ENCODE data around the gene ZNF552. TPM values are rescaled to one million over a fixed set of nuclear protein-coding genes. Genes with fewer than 3 reads are reported as not detected.

ZNF552 gene
- total RNA-seq, 2 donors from 2014 or later, result 11.8 to 12.8 TPM

GRCh38 chr19:57779220-57779845, 35.4 kb downstream of the ZNF552 start:
- H3K36me3 Mint-ChIP-seq (ENCODE audit: low read depth), result peaks cover 10% of the 10 kb centered on the region

GRCh38 chr19:57778336-57778735, 36.4 kb downstream of the ZNF552 start:
- H3K9me3 ChIP-seq (ENCODE audit: control insufficient read depth, low read length, poor library complexity, severe bottlenecking), result peaks cover 56% of the 10 kb centered on the region
- H3K36me3 Mint-ChIP-seq (ENCODE audit: low read depth), result peaks cover 10% of the 10 kb centered on the region
- no peaks in the 10 kb centered on the region for H3K27me3 Mint-ChIP-seq
- no peak overlapping the region for H3K4me3 Mint-ChIP-seq
- H3K4me1 Mint-ChIP-seq, result peaks cover 4% of the 10 kb centered on the region
- H3K27ac Mint-ChIP-seq, result no peak overlapping the region
- DNase-seq (no peak), ATAC-seq (no peak)

More at GRCh38 chr19:57779220-57779845, 35.4 kb downstream of the ZNF552 start:
- Mint-ChIP-seq H3K4me1 (no peaks in the 10 kb centered on the region), H3K27ac (no peak overlapping the region), H3K4me3 (no peak overlapping the region), H3K27me3 (no peaks in the 10 kb centered on the region)
- no peak for ATAC-seq
- DNase-seq, result no peak
- peaks cover 51% of the 10 kb centered on the region for H3K9me3 ChIP-seq (ENCODE audit: control insufficient read depth, low read length, poor library complexity, severe bottlenecking)

- Mint-ChIP-seq H3K4me3 (no peak overlapping the region), H3K36me3 (ENCODE audit: low read depth) (peaks cover 12% of the 10 kb centered on the region), H3K4me1 (peaks cover 4% of the 10 kb centered on the region), H3K27ac (no peak overlapping the region), H3K27me3 (no peaks in the 10 kb centered on the region)
- peaks cover 58% of the 10 kb centered on the region for H3K9me3 ChIP-seq (ENCODE audit: control insufficient read depth, low read length, poor library complexity, severe bottlenecking)
- DNase-seq (no peak), ATAC-seq (no peak)
These were observed 37.9 kb downstream of the ZNF552 start for GRCh38 chr19:57776764-57777296.

- peaks cover 29% of the 10 kb centered on the region for H3K9me3 ChIP-seq (ENCODE audit: control insufficient read depth, low read length, poor library complexity, severe bottlenecking)
- Mint-ChIP-seq H3K4me3 (peak overlapping the region; percentile 1), H3K4me1 (peaks cover 15% of the 10 kb centered on the region), H3K27ac (no peak overlapping the region), H3K27me3 (no peaks in the 10 kb centered on the region), H3K36me3 (ENCODE audit: low read depth) (peaks cover 12% of the 10 kb centered on the region)
- DNase-seq, result no peak
- no peak for ATAC-seq
These were observed 41.2 kb downstream of the ZNF552 start for GRCh38 chr19:57773488-57773887.

- Mint-ChIP-seq H3K4me3 (peak overlapping the region; percentile 52), H3K27me3 (no peaks in the 10 kb centered on the region), H3K36me3 (ENCODE audit: low read depth) (peaks cover 10% of the 10 kb centered on the region), H3K4me1 (peaks cover 15% of the 10 kb centered on the region), H3K27ac (no peak overlapping the region)
- ATAC-seq, result no peak
- no peak for DNase-seq
- peaks cover 18% of the 10 kb centered on the region for H3K9me3 ChIP-seq (ENCODE audit: control insufficient read depth, low read length, poor library complexity, severe bottlenecking)
These were observed 43.3 kb downstream of the ZNF552 start for GRCh38 chr19:57771417-57771816.

GRCh38 chr19:57769345-57770131, 45.2 kb downstream of the ZNF552 start, which contains the start of gene ZNF586:
ZNF586 (plus strand) TSS chr19:57769676; CDS start chr19:57769843, 167 bp downstream.
- Mint-ChIP-seq H3K4me3 (peak within 1 kb of the TSS; percentile 90), H3K4me1 (peaks cover 15% of the 10 kb centered on the region)

GRCh38 chr19:57759096-57759495, 55.6 kb downstream of the ZNF552 start:
- Mint-ChIP-seq H3K36me3 (ENCODE audit: low read depth) (peaks cover 5% of the 10 kb centered on the region), H3K27me3 (no peaks in the 10 kb centered on the region), H3K4me3 (no peak overlapping the region), H3K27ac (no peak overlapping the region), H3K4me1 (no peaks in the 10 kb centered on the region)
- no peak for ATAC-seq
- peaks cover 23% of the 10 kb centered on the region for H3K9me3 ChIP-seq (ENCODE audit: control insufficient read depth, low read length, poor library complexity, severe bottlenecking)
- DNase-seq, result no peak

More at GRCh38 chr19:57769345-57770131, 45.2 kb downstream of the ZNF552 start, which contains the start of gene ZNF586:
- no peaks in the 10 kb centered on the region for H3K27me3 Mint-ChIP-seq
- DNase-seq (peak; percentile 70 to 74 (median 72)), ATAC-seq (peak; percentile 100)
- H3K9me3 ChIP-seq (ENCODE audit: control insufficient read depth, low read length, poor library complexity, severe bottlenecking), result peaks cover 17% of the 10 kb centered on the region
- H3K27ac Mint-ChIP-seq, result peak within 1 kb of the TSS; percentile 64
- H3K36me3 Mint-ChIP-seq (ENCODE audit: low read depth), result peaks cover 7% of the 10 kb centered on the region

GRCh38 chr19:57757941-57758340, 56.8 kb downstream of the ZNF552 start:
- Mint-ChIP-seq H3K27ac (no peak overlapping the region), H3K36me3 (ENCODE audit: low read depth) (peaks cover 7% of the 10 kb centered on the region), H3K4me3 (no peak overlapping the region), H3K4me1 (no peaks in the 10 kb centered on the region), H3K27me3 (no peaks in the 10 kb centered on the region)
- no peak for DNase-seq
- peaks cover 34% of the 10 kb centered on the region for H3K9me3 ChIP-seq (ENCODE audit: control insufficient read depth, low read length, poor library complexity, severe bottlenecking)
- ATAC-seq, result no peak

Other genes starting within 250 kb of the ZNF552 start
- 1 to 10 TPM; 3.9 to 4.7 TPM for gene ZNF416, start 236.0 kb downstream of the ZNF552 start, total RNA-seq
- 1 to 10 TPM; 2.9 to 4.3 TPM for gene ZIK1, start 230.8 kb downstream of the ZNF552 start, total RNA-seq
- 1 to 10 TPM; 2.5 to 4.4 TPM for gene ZNF530, start 215.0 kb downstream of the ZNF552 start, total RNA-seq
- gene ZNF134, start 200.7 kb downstream of the ZNF552 start, total RNA-seq, result 10 to 100 TPM; 20.9 to 22.7 TPM
- 10 to 100 TPM; 27.7 to 33.7 TPM for gene ZNF211, start 181.7 kb downstream of the ZNF552 start, total RNA-seq
- gene ZSCAN4, start 146.0 kb downstream of the ZNF552 start, total RNA-seq, result not detected
- gene ZNF551, start 132.9 kb downstream of the ZNF552 start, total RNA-seq, result 10 to 100 TPM in 1 of 2 donors, 1 to 10 TPM in 1; 9.2 to 13.9 TPM
- gene ZNF154, start 105.7 kb downstream of the ZNF552 start, total RNA-seq, result 10 to 100 TPM in 1 of 2 donors, 1 to 10 TPM in 1; 1.9 to 20.0 TPM
- gene ZNF671, start 87.3 kb downstream of the ZNF552 start, total RNA-seq, result 1 to 10 TPM; 7.4 to 9.2 TPM
- 10 to 100 TPM; 12.4 to 13.6 TPM for gene ZNF776, start 68.1 kb downstream of the ZNF552 start, total RNA-seq
- 10 to 100 TPM; 34.8 to 37.7 TPM for gene ZNF586, start 45.2 kb downstream of the ZNF552 start, total RNA-seq
- gene ZNF587B, start 15.4 kb upstream of the ZNF552 start, total RNA-seq, result 10 to 100 TPM; 19.0 to 23.3 TPM
- 10 to 100 TPM; 44.1 to 50.4 TPM for gene ZNF587, start 34.9 kb upstream of the ZNF552 start, total RNA-seq
- gene ZNF814, start 74.1 kb upstream of the ZNF552 start, total RNA-seq, result 10 to 100 TPM; 23.4 to 37.1 TPM
- 10 to 100 TPM; 28.0 to 29.6 TPM for gene ZNF417, start 101.7 kb upstream of the ZNF552 start, total RNA-seq
- 1 to 10 TPM; 2.7 to 6.5 TPM for gene ZNF418, start 120.5 kb upstream of the ZNF552 start, total RNA-seq
- 10 to 100 TPM; 11.9 to 12.6 TPM for gene ZNF256, start 132.8 kb upstream of the ZNF552 start, total RNA-seq
- gene C19orf18, start 159.6 kb upstream of the ZNF552 start, total RNA-seq, result under 1 TPM; 0.37 to 0.65 TPM
- 1 to 10 TPM; 7.1 TPM for gene ZNF606, start 187.9 kb upstream of the ZNF552 start, total RNA-seq
- not detected for gene ZSCAN1, start 219.1 kb upstream of the ZNF552 start, total RNA-seq
- gene ZNF135, start 244.4 kb upstream of the ZNF552 start, total RNA-seq, result under 1 TPM; 0.16 to 0.57 TPM

Data from T-helper 17 cell (primary cell).